Activated CD8-positive, alpha-beta memory T cell treated with anti-CD3 and anti-CD28 coated beads for 4 hours (primary cell): ENCODE results near the gene CNIH4.
"Not testable (repeated sequence)": the region's sequence is repeated elsewhere in the genome, so short reads cannot be mapped to it uniquely, and the experiment has no call there.

ENCODE experiments used
- DNase-seq, 2 donors: peaks; one replicate each; pipeline ENCODE4 v3.0.0-alpha.2; 2020; ENCODE audit warnings: low read depth in 2 of 2

Gene CNIH4

GRCh38 chr1:224356685-224357625 lies at the start of gene CNIH4:
TSS of gene CNIH4 (plus strand) at chr1:224356879. CDS start at chr1:224356925, 46 bp downstream.
- peak; percentile 69 to 83 for DNase-seq

DNA sequence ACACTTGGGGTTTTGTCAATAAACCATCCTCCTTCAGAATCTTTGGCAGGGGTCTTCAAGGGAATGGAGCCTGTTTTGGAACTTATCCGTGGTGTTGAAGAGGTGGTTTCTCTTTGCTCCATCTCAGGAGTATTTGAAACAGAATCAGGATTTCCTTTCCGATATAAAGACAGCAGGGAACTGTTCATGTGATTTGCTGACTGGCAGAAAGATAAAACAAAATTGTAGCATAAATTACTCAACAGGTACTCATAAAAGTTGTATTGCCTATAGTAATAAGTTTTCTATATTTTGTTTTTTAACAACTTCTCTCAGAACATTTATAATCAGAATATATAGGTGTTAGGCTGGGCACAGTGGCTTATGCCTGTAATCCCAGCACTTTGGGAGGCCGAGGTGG lies 48.6 kb upstream of the CNIH4 start:
- no peak for DNase-seq

- DNase-seq: not testable (repeated sequence)
Measured at GRCh38 chr1:224311503-224311902, 45.2 kb upstream of the CNIH4 start.

GRCh38 chr1:224312025-224312424 lies 44.7 kb upstream of the CNIH4 start:
- no peak for DNase-seq

- DNase-seq: no peak
Measured at GRCh38 chr1:224317383-224318045, 39.2 kb upstream of the CNIH4 start.

GRCh38 chr1:224321706-224322105 lies 35.0 kb upstream of the CNIH4 start:
- no peak for DNase-seq

DNA sequence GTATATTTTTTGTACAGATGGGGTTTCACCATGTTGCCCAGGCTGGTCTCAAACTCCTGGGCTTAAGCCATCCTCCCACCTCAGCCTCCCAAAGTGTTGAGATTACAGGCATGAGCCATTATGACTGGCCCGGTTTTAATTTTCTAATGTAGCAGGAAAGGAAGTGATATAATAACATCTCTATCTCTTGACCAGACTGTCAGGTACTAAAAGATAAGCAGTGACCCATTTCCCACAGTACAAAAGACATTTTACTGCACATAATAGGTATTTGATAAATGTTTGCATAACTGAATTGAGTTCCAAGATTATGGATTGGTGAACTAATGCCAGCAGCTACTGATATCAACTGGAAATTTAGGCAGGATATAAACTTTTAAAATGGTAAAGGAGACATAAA lies 30.7 kb upstream of the CNIH4 start:
- DNase-seq: no peak

- no peak for DNase-seq
Measured at GRCh38 chr1:224328644-224329043, 28.0 kb upstream of the CNIH4 start.

- DNase-seq: no peak
Measured at GRCh38 chr1:224329484-224329841, 27.2 kb upstream of the CNIH4 start.

- peak; percentile 52 to 57 for DNase-seq
Measured at GRCh38 chr1:224329842-224330753, 26.6 kb upstream of the CNIH4 start, which contains the start of gene NVL. TSS of gene NVL (minus strand) at chr1:224330172. CDS start at chr1:224330127, 45 bp downstream.

- no peak for DNase-seq
Measured at GRCh38 chr1:224331326-224331725, 25.4 kb upstream of the CNIH4 start.

- no peak for DNase-seq
Measured at GRCh38 chr1:224331824-224332223, 24.9 kb upstream of the CNIH4 start.

DNA sequence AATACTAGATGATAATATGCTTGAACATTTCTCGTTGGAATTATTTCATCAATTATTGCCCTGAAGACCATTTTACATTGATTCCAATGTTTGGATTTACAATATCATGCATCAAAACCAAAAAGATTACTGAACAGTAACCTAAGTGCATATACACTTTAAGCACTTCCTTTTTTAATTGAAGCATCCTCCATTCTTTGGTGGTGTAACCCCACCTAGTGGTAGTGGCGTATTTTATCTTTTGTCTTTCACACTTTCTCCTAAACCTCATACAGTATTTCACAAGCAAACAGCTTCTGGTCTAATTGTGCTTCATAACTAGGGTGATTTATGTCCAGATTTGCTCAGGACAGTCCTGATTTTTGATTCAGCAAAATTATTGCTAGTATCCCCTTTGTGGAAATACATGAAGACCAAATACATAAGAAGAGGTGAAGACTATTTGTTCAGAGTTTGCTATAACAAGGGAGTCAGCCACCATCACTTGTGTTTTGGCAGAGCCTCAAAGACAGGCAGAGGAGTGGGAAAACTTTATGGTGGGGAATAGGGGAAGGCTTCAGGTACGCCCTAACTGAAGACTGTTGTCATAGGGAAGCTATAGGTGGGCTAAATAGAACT lies 23.3 kb upstream of the CNIH4 start:
- no peak for DNase-seq

GRCh38 chr1:224333939-224334786 lies 22.5 kb upstream of the CNIH4 start:
- DNase-seq: no peak

DNA sequence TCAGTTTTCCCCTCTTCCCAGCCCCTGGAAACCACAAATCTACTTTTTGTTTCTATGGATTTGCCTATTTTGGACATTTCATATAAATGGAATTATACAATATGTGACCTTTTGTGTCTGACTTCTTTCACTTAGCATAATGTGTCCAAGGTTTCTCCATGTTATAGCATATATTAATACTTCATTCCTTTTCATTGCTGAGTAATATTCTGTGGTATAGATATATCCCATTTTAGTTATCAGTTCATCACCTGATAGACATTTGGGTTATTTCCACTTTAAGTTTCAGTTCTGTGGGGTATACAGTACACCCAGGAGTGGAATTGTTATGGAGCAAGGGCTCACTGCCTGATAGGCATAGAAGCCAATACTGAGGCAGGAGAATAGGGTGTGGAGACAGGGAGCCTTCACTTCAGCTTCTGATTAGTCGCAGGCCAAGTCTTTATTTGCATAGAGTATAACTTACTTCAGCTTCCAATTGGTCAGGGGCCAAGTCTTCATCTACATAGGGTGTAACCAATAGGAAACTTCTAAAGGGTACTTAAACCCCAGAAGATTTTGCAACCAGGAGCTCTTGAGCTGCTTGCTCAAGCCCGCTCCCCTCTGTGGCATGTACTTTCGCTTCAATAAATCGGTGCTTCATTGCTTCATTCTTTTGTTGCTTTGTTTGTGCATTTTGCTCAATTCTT lies 18.4 kb upstream of the CNIH4 start:
- DNase-seq: no peak

DNA sequence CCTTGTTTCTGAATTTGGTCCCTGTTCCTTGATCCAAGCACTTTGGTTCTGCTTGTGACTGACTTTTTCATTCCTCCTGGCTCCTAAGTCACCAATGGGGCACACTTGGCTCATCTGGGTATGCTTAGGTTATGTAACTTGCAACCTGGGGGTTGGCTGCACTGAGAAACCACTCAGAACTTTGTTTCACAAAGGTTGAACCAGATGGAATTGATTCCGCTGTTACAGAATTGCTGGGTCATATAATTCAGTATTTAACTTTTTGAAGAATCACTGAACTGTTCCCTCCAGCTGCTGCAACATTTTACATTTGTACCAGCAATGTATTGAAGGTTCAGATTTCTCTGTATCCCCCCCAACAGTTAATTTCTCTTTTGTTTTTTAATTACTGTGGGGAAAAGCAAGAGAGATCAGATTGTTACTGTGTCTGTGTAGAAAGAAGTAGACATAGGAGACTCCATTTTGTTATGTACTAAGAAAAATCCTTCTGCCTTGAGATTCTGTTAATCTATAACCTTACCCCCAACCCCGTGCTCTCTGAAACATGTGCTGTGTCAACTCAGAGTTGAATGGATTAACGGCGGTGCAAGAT lies 17.1 kb upstream of the CNIH4 start:
- no peak for DNase-seq

DNA sequence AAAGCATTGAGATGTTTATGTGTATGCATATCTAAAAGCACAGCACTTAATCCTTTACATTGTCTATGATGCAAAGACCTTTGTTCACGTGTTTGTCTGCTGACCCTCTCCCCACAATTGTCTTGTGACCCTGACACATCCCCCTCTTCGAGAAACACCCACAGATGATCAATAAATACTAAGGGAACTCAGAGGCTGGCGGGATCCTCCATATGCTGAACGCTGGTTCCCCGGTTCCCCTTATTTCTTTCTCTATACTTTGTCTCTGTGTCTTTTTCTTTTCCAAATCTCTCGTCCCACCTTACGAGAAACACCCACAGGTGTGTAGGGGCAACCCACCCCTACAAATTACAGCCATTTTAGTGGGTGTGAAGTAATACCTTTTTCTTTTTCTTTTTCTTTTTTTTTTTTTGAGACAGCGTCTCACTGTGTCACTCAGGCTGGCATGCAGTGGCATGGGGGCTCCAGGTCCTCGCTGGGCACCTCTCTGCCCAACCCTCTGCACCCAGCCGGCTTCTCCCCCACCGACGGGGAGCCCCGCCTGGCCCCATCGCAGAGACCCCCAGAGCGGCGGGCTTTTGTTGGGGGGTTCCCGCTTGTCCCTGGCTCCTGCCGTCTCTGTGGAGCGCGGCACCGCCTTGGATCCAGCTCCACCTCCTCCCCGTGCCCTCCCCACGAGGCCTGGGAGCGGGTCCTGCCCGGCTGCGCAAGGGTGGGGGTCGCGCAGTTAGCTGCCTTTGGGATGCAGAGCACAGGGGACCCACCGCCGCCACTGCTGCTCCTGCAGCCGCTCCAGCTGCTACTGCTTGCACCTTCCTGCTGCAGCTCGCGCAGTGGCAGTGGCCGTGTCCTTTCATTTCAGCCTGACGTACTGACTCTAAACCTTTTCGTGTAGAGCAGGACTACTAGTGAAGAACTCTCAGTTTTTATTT lies 16.0 kb upstream of the CNIH4 start:
- not testable (repeated sequence) for DNase-seq

- no peak for DNase-seq
Measured at GRCh38 chr1:224343679-224344078, 13.0 kb upstream of the CNIH4 start.
